Gastrocnemius medialis (tissue), 4 donors: ENCODE data around the gene EIF3L.

Experiments
- CTCF ChIP-seq, 5 experiments: fragments of 450-650 bp in 3 of 5; fragments of 200-600 bp in 2 of 5; sonication (generic) in 2 of 5; IDR thresholded peaks in 4 of 5; conservative IDR thresholded peaks in 1 of 5; 1 replicate in 4 of 5; 2 replicates in 1 of 5; pipeline ENCODE4 v1.5.1; 2016 to 2019; ENCODE audit warnings: antibody characterized with exemption in 5 of 5, mild to moderate bottlenecking in 3 of 5, moderate library complexity in 3 of 5
- POLR2A ChIP-seq, 2 donors: fragments of 450-650 bp; IDR thresholded peaks; one replicate each; pipeline ENCODE4 v1.6.1; 2017; ENCODE audit warnings: antibody characterized with exemption in 2 of 2, mild to moderate bottlenecking in 2 of 2, moderate library complexity in 2 of 2

- TF ChIP-seq POLR2A (IDR thresholded peaks at IDR 0.05) (no peak), CTCF (IDR thresholded peaks at IDR 0.05 in 4 of 5, conservative IDR thresholded peaks at IDR 0.05 in 1 of 5) (no peak)
Measured at GRCh38 chr22:37827056-37827455, 22.2 kb upstream of the EIF3L start.
